Thoracic aorta (tissue), 2 donors: ENCODE data around the gene SEBOX. TPM values are rescaled to one million over a fixed set of nuclear protein-coding genes. Genes with fewer than 3 reads are reported as not detected.

Source experiments
- ATAC-seq: fragments of 150-250 bp; one replicate; pipeline ENCODE4 v1.8.0; 2017; ENCODE audit warnings: low read depth; ENCODE audit not compliant: insufficient number of reproducible peaks, low FRiP score
- DNase-seq: peaks from one replicate; pipeline ENCODE4 v3.0.0-alpha.2; 2020; ENCODE audit warnings: low spot score
- H3K27ac ChIP-seq, 2 donors: fragments of 200-600 bp; sonication (generic); 1 replicate in 1 of 2; 2 replicates in 1 of 2; pipeline ENCODE4 v1.5.1; 2016; ENCODE audit warnings: mild to moderate bottlenecking in 2 of 2, moderate library complexity in 2 of 2
- H3K27me3 ChIP-seq: fragments of 200-600 bp; sonication (generic); replicated peaks from 2 replicates; pipeline ENCODE4 v1.6.0; 2016; ENCODE audit warnings: mild to moderate bottlenecking; ENCODE audit not compliant: insufficient read depth
- H3K36me3 ChIP-seq: fragments of 200-600 bp; sonication (generic); one replicate; pipeline ENCODE4 v1.5.1; 2016
- H3K4me1 ChIP-seq, 2 donors: fragments of 200-600 bp; sonication (generic); 1 replicate in 1 of 2; 2 replicates in 1 of 2; pipeline versions ENCODE4 v1.5.1 to v1.6.0; 2016; ENCODE audit warnings: low read depth in 2 of 2, mild to moderate bottlenecking in 1 of 2; ENCODE audit not compliant: control insufficient read depth in 1 of 2
- H3K4me3 ChIP-seq: fragments of 200-600 bp; sonication (generic); 2 replicates; pipeline ENCODE4 v1.5.1; 2016; ENCODE audit warnings: mild to moderate bottlenecking
- H3K9me3 ChIP-seq: fragments of 200-600 bp; sonication (generic); 2 replicates; pipeline ENCODE4 v1.5.1; 2016
- total RNA-seq, 2 donors: library from RNA; depleted of rRNA; stranded (reverse); fragments of >200 nt; gene quantifications; one replicate each; pipeline versions ENCODE4 v1.1.0 to v1.2.3, GENCODE V29; 2016
- TF ChIP-seq, protein P1 (sequence below): fragments of 200-600 bp; sonication (generic); IDR thresholded peaks from one replicate; pipeline ENCODE4 v1.5.1; 2019; ENCODE audit warnings: antibody characterized with exemption

Gene SEBOX
- total RNA-seq, 2 donors from 2014 or later: not detected

DNA sequence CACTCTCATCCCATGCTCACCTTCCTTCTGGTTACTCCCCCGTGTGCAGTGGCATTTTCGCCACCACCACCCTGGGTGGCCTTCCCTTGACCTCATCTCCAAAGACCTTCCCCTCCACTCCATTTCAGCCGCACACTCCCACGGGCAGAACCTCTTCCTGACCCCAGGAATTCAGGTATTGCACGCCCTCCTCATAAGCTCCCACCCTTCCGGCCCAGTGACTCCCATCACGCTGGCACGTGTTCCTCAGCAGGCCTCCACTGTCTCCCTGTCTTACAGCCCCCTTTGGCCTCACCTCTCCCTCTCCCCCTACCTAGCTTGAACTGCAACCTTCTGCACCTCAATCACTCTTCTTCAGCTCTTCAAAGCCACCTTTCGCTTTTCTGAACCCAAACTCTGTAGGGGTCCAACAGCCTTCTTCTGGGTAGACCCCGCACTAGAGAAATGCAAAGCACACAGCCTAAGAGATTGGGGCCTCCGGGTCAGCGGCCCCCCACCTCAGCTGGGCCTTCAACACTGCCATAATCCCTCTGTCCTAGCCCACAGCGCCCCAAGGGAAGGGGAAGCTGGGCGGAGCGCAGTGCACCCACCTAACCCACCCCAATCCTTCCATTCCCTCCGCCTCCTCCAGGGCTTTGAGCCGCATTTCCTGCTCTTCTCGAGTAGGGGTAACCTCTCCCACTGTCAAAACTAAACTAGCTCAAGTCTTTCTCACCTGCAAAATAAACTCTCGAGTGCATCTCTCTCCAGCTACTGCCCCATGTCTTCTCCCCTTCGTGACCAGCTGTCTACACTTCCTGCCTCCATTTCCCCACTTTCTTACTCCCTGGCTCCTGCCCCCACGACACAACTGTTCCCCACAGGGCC, 47.7 kb downstream of the SEBOX start:
- Histone ChIP-seq H3K4me1 (peaks cover 9 to 14% of the 10 kb centered on the region in 2 donors), H3K9me3 (no peaks in the 10 kb centered on the region), H3K27me3 (no peaks in the 10 kb centered on the region), H3K27ac (no peak overlapping the region), H3K4me3 (no peak overlapping the region), H3K36me3 (no peaks in the 10 kb centered on the region)
- DNase-seq: no peak
- TF ChIP-seq, protein P1, sequence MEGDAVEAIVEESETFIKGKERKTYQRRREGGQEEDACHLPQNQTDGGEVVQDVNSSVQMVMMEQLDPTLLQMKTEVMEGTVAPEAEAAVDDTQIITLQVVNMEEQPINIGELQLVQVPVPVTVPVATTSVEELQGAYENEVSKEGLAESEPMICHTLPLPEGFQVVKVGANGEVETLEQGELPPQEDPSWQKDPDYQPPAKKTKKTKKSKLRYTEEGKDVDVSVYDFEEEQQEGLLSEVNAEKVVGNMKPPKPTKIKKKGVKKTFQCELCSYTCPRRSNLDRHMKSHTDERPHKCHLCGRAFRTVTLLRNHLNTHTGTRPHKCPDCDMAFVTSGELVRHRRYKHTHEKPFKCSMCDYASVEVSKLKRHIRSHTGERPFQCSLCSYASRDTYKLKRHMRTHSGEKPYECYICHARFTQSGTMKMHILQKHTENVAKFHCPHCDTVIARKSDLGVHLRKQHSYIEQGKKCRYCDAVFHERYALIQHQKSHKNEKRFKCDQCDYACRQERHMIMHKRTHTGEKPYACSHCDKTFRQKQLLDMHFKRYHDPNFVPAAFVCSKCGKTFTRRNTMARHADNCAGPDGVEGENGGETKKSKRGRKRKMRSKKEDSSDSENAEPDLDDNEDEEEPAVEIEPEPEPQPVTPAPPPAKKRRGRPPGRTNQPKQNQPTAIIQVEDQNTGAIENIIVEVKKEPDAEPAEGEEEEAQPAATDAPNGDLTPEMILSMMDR: no peak
- ATAC-seq: no peak

- Histone ChIP-seq H3K9me3 (no peaks in the 10 kb centered on the region), H3K4me3 (no peak overlapping the region), H3K27ac (no peak overlapping the region), H3K36me3 (no peaks in the 10 kb centered on the region), H3K27me3 (no peaks in the 10 kb centered on the region), H3K4me1 (peaks cover 9 to 14% of the 10 kb centered on the region in 2 donors)
- no peak for ATAC-seq
- TF ChIP-seq, protein P1: no peak
- DNase-seq: no peak
Observed at GRCh38 chr17:28315846-28316705, 48.9 kb downstream of the SEBOX start.

- no peak overlapping the region for H3K27ac ChIP-seq
- H3K36me3 ChIP-seq: no peaks in the 10 kb centered on the region
- no peak for ATAC-seq
- no peak overlapping the region for H3K4me3 ChIP-seq
- H3K4me1 ChIP-seq: peaks cover 4 to 9% of the 10 kb centered on the region in 2 donors
- TF ChIP-seq, protein P1: no peak
- H3K9me3 ChIP-seq: no peaks in the 10 kb centered on the region
- no peaks in the 10 kb centered on the region for H3K27me3 ChIP-seq
- no peak for DNase-seq
Observed at GRCh38 chr17:28313841-28314240, 51.2 kb downstream of the SEBOX start.

Other genes starting within 250 kb of the SEBOX start
- gene TMEM97, start 46.0 kb downstream of the SEBOX start, total RNA-seq: 1 to 10 TPM; 1.1 to 5.9 TPM
- 10 to 100 TPM; 37.4 to 38.4 TPM for gene IFT20, start 29.7 kb downstream of the SEBOX start, total RNA-seq
- gene TNFAIP1, start 29.4 kb downstream of the SEBOX start, total RNA-seq: 10 to 100 TPM; 43.3 to 66.1 TPM
- gene POLDIP2, start 7.7 kb downstream of the SEBOX start, total RNA-seq: 10 to 100 TPM; 54.9 to 68.2 TPM
- 1 to 10 TPM; 1.1 to 3.1 TPM for gene VTN, start 5.1 kb upstream of the SEBOX start, total RNA-seq
- gene SARM1, start 6.5 kb upstream of the SEBOX start, total RNA-seq: 10 to 100 TPM; 19.5 to 24.1 TPM
- gene SLC46A1, start 41.0 kb upstream of the SEBOX start, total RNA-seq: 10 to 100 TPM; 11.9 to 29.2 TPM
- gene SLC13A2, start 108.4 kb upstream of the SEBOX start, total RNA-seq: not detected
- gene FOXN1, start 141.1 kb upstream of the SEBOX start, total RNA-seq: not detected
- 10 to 100 TPM; 27.8 to 34.9 TPM for gene UNC119, start 187.4 kb upstream of the SEBOX start, total RNA-seq
- gene PIGS, start 206.3 kb upstream of the SEBOX start, total RNA-seq: 10 to 100 TPM; 39.1 to 63.1 TPM
- 10 to 100 TPM; 43.3 to 43.7 TPM for gene ALDOC, start 211.7 kb upstream of the SEBOX start, total RNA-seq
- gene SPAG5, start 233.8 kb upstream of the SEBOX start, total RNA-seq: 1 to 10 TPM; 1.6 to 5.9 TPM
- 10 to 100 TPM in 1 of 2 donors, 1 to 10 TPM in 1; 8.0 to 11.8 TPM for gene RSKR, start 249.0 kb upstream of the SEBOX start, total RNA-seq